ENCODE data around the gene SGMS1. TPM values are rescaled to one million over a fixed set of nuclear protein-coding genes. Genes with fewer than 3 reads are reported as not detected.
"Not testable (repeated sequence)": the region's sequence is repeated elsewhere in the genome, so short reads cannot be mapped to it uniquely, and the experiment has no call there.

SGMS1 gene
- total and polyA plus RNA-seq, 7 donors = 3.5 to 81.3 (median 55.7) TPM

DNA sequence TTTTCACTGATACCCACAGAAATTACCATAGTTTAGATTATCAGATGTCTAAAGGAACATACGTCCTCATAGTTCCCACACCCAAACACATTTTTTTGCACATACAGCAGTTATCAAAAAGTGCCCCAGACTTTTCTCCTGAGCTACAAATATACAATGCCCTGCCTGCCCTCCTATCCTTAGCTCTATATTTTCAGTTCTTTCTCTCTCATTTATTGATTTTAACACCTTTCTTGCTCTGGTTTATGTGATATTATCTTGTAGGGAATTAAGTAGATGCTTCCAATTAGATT is 25.1 kb upstream of the SGMS1 start:
- Histone ChIP-seq H3K27me3 (no peaks in the 10 kb centered on the region), H3K36me3 (no peaks in the 10 kb centered on the region), H3K4me1 (peaks cover 0 to 5% (median 0%) of the 10 kb centered on the region in 4 donors), H3K27ac (no peak overlapping the region), H3K9me3 (no peaks in the 10 kb centered on the region), H3K4me3 (no peak overlapping the region)
- WGBS, 2 donors = 8 to 36% methylated on average over 1 of the region's 1 CpG
- intact Hi-C loops (cut with DNase I) = no loop called here
- TF ChIP-seq CTCF (IDR thresholded peaks at IDR 0.05) (no peak), EP300 (IDR thresholded peaks at IDR 0.05) (no peak), POLR2A (IDR thresholded peaks at IDR 0.05) (no peak), POLR2AphosphoS5 (IDR thresholded peaks at IDR 0.05) (no peak)
- DNase-seq = no peak

DNA sequence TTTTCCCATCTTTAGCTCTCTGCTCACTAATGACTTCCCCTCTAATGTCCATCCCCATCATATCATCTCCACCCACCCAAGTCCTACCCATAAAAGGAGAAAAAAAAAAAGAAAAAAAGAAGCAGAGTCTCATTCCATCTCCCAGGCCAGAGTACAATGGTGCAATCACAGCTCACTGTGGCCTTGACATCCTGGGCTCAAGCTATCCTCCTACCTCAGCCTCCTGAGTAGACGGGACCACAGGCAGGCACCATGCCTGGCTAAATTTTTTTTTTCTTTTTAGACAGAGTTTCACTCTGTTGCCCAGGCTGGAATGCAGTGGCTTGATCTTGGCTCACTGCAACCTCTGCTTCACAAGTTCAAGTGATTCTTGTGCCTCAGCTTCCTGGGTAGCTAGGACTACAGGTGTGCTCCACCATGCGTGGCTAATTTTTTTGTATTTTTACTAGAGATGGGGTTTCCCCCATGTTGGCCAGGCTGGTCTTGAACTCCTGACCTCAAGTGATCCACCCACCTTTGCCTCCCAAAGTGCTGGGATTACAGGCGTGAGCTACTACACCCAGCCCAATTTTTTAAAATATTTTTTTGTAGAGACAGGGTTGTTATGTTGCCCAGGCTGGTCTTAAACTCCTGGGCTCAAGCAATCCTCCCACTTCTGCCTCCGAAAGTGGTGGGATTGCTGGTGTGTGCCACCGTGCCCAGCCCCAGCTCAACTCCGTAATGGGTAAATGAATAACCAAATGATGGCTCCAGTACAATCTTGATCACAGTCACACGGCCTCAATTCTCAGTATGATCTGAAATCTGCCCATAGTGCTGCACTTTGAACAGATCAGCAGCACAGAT is 24.6 kb upstream of the SGMS1 start:
- intact Hi-C loops (cut with DNase I) = no loop called here
- Histone ChIP-seq H3K27ac (no peak overlapping the region), H3K9me3 (no peaks in the 10 kb centered on the region), H3K4me3 (no peak overlapping the region), H3K4me1 (peaks cover 0 to 5% (median 0%) of the 10 kb centered on the region in 4 donors), H3K27me3 (no peaks in the 10 kb centered on the region), H3K36me3 (no peaks in the 10 kb centered on the region)
- 42 to 65% methylated on average over 7 of the region's 7 CpGs for WGBS, 2 donors
- no peak for TF ChIP-seq POLR2A (IDR thresholded peaks at IDR 0.05)
- TF ChIP-seq POLR2AphosphoS5 (IDR thresholded peaks at IDR 0.05) = no peak
- TF ChIP-seq EP300 (IDR thresholded peaks at IDR 0.05) = no peak
- no peak for TF ChIP-seq CTCF (IDR thresholded peaks at IDR 0.05)
- DNase-seq = no peak

DNA sequence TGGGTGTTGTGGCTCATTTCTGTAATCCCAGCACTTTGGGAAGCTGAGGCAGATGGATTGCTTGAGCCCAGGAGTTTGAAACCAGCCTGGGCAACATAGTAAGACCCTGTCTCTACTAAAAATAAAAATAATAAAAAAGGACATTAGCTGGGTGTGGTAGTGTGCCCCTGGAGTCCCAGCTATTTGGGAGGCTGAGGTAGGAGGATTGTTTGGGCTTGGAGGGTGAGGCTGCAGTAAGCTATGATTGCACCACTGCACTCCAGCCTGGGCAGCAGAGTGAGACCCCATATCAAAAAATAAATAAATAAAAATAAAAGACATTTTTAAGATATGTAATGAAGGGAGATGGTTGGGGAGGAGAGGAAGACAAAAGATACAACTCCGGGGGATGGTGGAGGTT is 23.6 kb upstream of the SGMS1 start:
- H3K36me3 ChIP-seq; H3K27me3 ChIP-seq; DNase-seq; intact Hi-C loops (cut with DNase I); H3K9me3 ChIP-seq; H3K27ac ChIP-seq; H3K4me1 ChIP-seq; H3K4me3 ChIP-seq: not testable (repeated sequence)
- WGBS, 2 donors = 95 to 98% methylated on average over 1 of the region's 1 CpG

DNA sequence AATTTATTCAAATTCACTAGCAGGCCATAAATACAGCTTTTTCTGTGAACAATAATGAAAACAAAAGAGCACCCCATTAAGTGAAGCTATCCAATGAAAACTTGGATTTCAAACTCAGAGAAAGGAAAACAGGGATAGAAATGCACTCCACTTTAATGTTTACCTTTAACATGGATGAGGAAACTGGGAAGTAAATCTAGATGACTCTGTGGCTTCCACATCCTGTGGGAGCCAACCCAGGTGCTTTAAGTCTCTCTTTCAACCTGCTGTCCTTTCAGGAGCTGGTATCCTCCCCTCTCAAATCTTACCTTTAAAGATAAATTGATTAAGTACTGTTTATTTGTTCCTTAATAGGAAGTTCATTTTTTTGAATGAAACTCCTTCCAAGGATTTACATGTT is 21.5 kb upstream of the SGMS1 start:
- Histone ChIP-seq H3K4me1 (no peaks in the 10 kb centered on the region), H3K9me3 (no peaks in the 10 kb centered on the region), H3K27ac (no peak overlapping the region), H3K27me3 (no peaks in the 10 kb centered on the region), H3K4me3 (no peak overlapping the region), H3K36me3 (no peaks in the 10 kb centered on the region)
- TF ChIP-seq EP300 (IDR thresholded peaks at IDR 0.05) (no peak), CTCF (IDR thresholded peaks at IDR 0.05) (no peak), POLR2A (IDR thresholded peaks at IDR 0.05) (no peak), POLR2AphosphoS5 (IDR thresholded peaks at IDR 0.05) (no peak)
- DNase-seq = no peak
- intact Hi-C loops (cut with DNase I) = no loop called here

- no peak for DNase-seq
- H3K4me1 ChIP-seq = no peaks in the 10 kb centered on the region
- H3K36me3 ChIP-seq = no peaks in the 10 kb centered on the region
- intact Hi-C loops (cut with DNase I) = no loop called here
- no peak overlapping the region for H3K27ac ChIP-seq
- no peaks in the 10 kb centered on the region for H3K27me3 ChIP-seq
- H3K4me3 ChIP-seq = no peak overlapping the region
- 58 to 78% methylated on average over 2 of the region's 2 CpGs for WGBS, 2 donors
- no peak for TF ChIP-seq CTCF (IDR thresholded peaks at IDR 0.05)
- no peak for TF ChIP-seq EP300 (IDR thresholded peaks at IDR 0.05)
- no peak for TF ChIP-seq POLR2AphosphoS5 (IDR thresholded peaks at IDR 0.05)
- no peak for TF ChIP-seq POLR2A (IDR thresholded peaks at IDR 0.05)
- no peaks in the 10 kb centered on the region for H3K9me3 ChIP-seq
Observed at GRCh38 chr10:50641626-50642025, 17.9 kb upstream of the SGMS1 start.
